ENCODE measurements around the gene KRT26. TPM values are rescaled to one million over a fixed set of nuclear protein-coding genes. Genes with fewer than 3 reads are reported as not detected.

The KRT26 gene, protein sequence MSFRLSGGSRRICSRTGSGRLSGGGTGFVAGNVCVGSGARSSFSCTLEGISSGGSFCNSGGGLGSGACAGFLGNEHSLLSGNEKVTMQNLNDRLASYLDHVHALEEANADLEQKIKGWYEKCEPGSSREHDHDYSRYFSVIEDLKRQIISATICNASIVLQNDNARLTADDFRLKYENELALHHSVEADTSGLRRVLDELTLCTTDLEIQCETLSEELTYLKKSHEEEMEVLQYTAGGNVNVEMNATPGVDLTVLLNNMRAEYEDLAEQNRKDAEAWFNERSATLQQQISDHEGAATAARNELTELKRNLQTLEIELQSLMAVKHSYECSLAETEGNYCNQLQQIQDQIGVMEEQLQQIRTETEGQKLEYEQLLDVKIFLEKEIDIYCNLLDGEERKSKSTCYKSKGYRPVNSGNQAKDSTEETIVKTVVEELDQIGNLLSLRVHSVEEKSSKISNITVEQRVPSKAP
- total RNA-seq (not detected in 2 replicates), polyA plus RNA-seq (not detected in 2 replicates), polyA minus RNA-seq (not detected in 2 replicates)
- total RNA-seq (2013): not detected

DNA sequence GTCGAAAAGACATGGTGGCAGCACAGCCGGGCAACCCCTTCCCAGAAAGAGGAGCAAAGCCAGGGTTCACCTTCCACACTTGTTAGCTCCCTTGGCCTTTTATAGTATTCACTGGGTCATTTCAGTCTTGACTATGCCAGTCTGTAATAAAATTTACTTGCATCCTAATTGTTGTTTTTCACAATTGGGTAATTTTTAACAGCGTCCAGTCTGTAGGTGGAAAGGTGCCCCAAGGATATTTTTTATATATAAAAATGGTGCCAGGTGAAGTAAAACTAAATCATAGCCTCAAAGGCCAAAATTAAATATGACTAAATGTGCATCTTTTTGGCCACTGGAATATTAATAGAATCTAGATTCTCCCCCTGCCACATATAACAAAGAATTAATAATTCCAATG, at the start of gene KRT26:
Gene KRT26 (minus strand): TSS at position 101 of the 400 bp plus-strand sequence. CDS start 88 bp downstream, at position 13.
- intact Hi-C loops (cut with micrococcal nuclease): no loop called here
- Histone ChIP-seq H2AFZ (ENCODE audit: insufficient read depth, low read depth, low read length, poor library complexity, severe bottlenecking) (no peak within 1 kb of the TSS), H3K27me3 (replicated peaks in 1 of 4; ENCODE audit: control extremely low read depth in 1 of 4, control insufficient read depth in 3 of 4, insufficient read depth in 4 of 4, low read length in 3 of 4) (peaks cover 0 to 9% (median 4%) of the 10 kb centered on the region in 4 experiments), H3K4me1 (ENCODE audit: control insufficient read depth in 2 of 2, insufficient read depth in 2 of 2, low read length in 2 of 2) (no peaks in the 10 kb centered on the region), H3K9me3 (ENCODE audit: control extremely low read depth in 1 of 3, control insufficient read depth in 2 of 3, insufficient read depth in 1 of 3, low read length in 2 of 3) (no peaks in the 10 kb centered on the region), H4K20me1 (ENCODE audit: control insufficient read depth, insufficient read depth, low read length, poor library complexity, severe bottlenecking) (no peaks in the 10 kb centered on the region), H3K9ac (ENCODE audit: low read length) (no peak within 1 kb of the TSS), H3K36me3 (replicated peaks in 1 of 2; ENCODE audit: control extremely low read depth in 1 of 2, control insufficient read depth in 1 of 2, extremely low read depth in 1 of 2, insufficient read depth in 2 of 2, low read length in 1 of 2) (no peaks in the 10 kb centered on the region), H3K27ac (ENCODE audit: low read length in 2 of 2) (no peak within 1 kb of the TSS), H3K4me2 (replicated peaks; ENCODE audit: low read depth, low read length, poor library complexity, severe bottlenecking) (no peak within 1 kb of the TSS), H3K79me2 (ENCODE audit: control insufficient read depth, insufficient read depth, low read length) (no peaks in the 10 kb centered on the region), H3K4me3 (ENCODE audit: control extremely low read depth in 1 of 5, extremely low read depth in 1 of 5, insufficient read depth in 1 of 5, low read depth in 2 of 5, low read length in 4 of 5) (no peak within 1 kb of the TSS)
- H3K4me1 Mint-ChIP-seq: no peaks in the 10 kb centered on the region
- WGBS (ENCODE audit: insufficient coverage): 86% methylated on average over 1 of the region's 3 CpGs
- DNase-seq: no peak
- ChIA-PET CTCF (no interaction called here), POLR2A (no interaction called here)
- H3K4me3 Mint-ChIP-seq: no peak within 1 kb of the TSS
- no peak for ATAC-seq (ENCODE audit: low read depth)
- TF ChIP-seq EZH2 (IDR thresholded peaks at IDR 0.05; ENCODE audit: borderline replicate concordance, insufficient read depth, low read depth, low read length, poor library complexity, severe bottlenecking): no peak
- TF ChIP-seq CTCF (IDR thresholded peaks at IDR 0.05): no peak
- no peak within 1 kb of the TSS for H3K27ac Mint-ChIP-seq
- H3K9me3 Mint-ChIP-seq (ENCODE audit: insufficient read depth): no peaks in the 10 kb centered on the region
- H3K27me3 Mint-ChIP-seq: peaks cover 50% of the 10 kb centered on the region

DNA sequence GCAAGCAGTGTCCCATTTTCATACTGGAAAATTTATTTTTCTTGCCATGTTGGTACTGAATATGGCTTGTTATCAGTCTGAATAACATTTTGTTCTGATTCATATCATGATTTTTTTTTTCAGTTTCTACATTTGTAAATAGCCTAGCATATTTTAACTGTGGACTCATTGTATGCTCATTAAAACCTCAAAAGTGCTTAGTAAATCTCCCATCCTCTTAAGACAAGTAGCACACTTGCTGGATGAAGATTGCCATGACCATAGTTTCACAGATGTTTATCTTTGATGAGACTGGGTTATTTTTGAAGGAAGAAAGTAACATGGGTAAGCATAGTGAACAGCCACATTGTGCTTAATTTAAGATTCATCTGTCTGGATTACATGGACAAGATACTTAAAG, 49.5 kb upstream of the KRT26 start:
- peaks cover 0 to 3% (median 0%) of the 10 kb centered on the region in 4 experiments for H3K27me3 ChIP-seq (replicated peaks in 1 of 4; ENCODE audit: control extremely low read depth in 1 of 4, control insufficient read depth in 3 of 4, insufficient read depth in 4 of 4, low read length in 3 of 4)
- no peak overlapping the region for H3K4me2 ChIP-seq (replicated peaks; ENCODE audit: low read depth, low read length, poor library complexity, severe bottlenecking)
- H3K9me3 Mint-ChIP-seq (ENCODE audit: insufficient read depth): peaks cover 2% of the 10 kb centered on the region
- no peak overlapping the region for H3K9ac ChIP-seq (ENCODE audit: low read length)
- no peak overlapping the region for H3K27ac ChIP-seq (ENCODE audit: low read length in 2 of 2)
- peaks cover 18% of the 10 kb centered on the region for H3K4me1 Mint-ChIP-seq
- H3K36me3 ChIP-seq (replicated peaks in 1 of 2; ENCODE audit: control extremely low read depth in 1 of 2, control insufficient read depth in 1 of 2, extremely low read depth in 1 of 2, insufficient read depth in 2 of 2, low read length in 1 of 2): peaks cover 0 to 12% of the 10 kb centered on the region in 2 experiments
- POLR2A ChIA-PET: no interaction called here
- H2AFZ ChIP-seq (ENCODE audit: insufficient read depth, low read depth, low read length, poor library complexity, severe bottlenecking): no peak overlapping the region
- intact Hi-C loops (cut with micrococcal nuclease): no loop called here
- H3K4me3 ChIP-seq (ENCODE audit: control extremely low read depth in 1 of 5, extremely low read depth in 1 of 5, insufficient read depth in 1 of 5, low read depth in 2 of 5, low read length in 4 of 5): no peak overlapping the region
- DNase-seq (no peak), ATAC-seq (ENCODE audit: low read depth) (no peak)
- H3K27me3 Mint-ChIP-seq: peaks cover 17% of the 10 kb centered on the region
- no peak overlapping the region for H3K4me3 Mint-ChIP-seq
- CTCF ChIA-PET: interaction anchor here (1.3 kb wide), 1 partner anchor 15 kb away, joined by 3 read pairs; no protein-coding TSS in a partner anchor
- TF ChIP-seq EZH2 (IDR thresholded peaks at IDR 0.05; ENCODE audit: borderline replicate concordance, insufficient read depth, low read depth, low read length, poor library complexity, severe bottlenecking) (no peak), CTCF (IDR thresholded peaks at IDR 0.05) (no peak)
- no peaks in the 10 kb centered on the region for H4K20me1 ChIP-seq (ENCODE audit: control insufficient read depth, insufficient read depth, low read length, poor library complexity, severe bottlenecking)
- peaks cover 10% of the 10 kb centered on the region for H3K79me2 ChIP-seq (ENCODE audit: control insufficient read depth, insufficient read depth, low read length)
- peaks cover 8 to 13% of the 10 kb centered on the region in 2 donors for H3K4me1 ChIP-seq (ENCODE audit: control insufficient read depth in 2 of 2, insufficient read depth in 2 of 2, low read length in 2 of 2)
- peaks cover 0 to 3% (median 1%) of the 10 kb centered on the region in 3 donors for H3K9me3 ChIP-seq (ENCODE audit: control extremely low read depth in 1 of 3, control insufficient read depth in 2 of 3, insufficient read depth in 1 of 3, low read length in 2 of 3)
- H3K27ac Mint-ChIP-seq: no peak overlapping the region

Data from B cell (primary cell).